ENCODE measurements around the gene RETREG1.

GRCh38 chr5:16455668-16456067, 161.1 kb downstream of the RETREG1 start:
- TF ChIP-seq CTCF (conservative IDR thresholded peaks at IDR 0.05; ENCODE audit: low read length) (no peak), EZH2phosphoT487 (IDR thresholded peaks at IDR 0.05; ENCODE audit: borderline replicate concordance) (no peak)
